Astrocyte (in vitro differentiated cells and primary cell): Measurements from ENCODE around the gene CYP2A13. TPM values are rescaled to one million over a fixed set of nuclear protein-coding genes. Genes with fewer than 3 reads are reported as not detected.
"Not testable (repeated sequence)": the region's sequence is repeated elsewhere in the genome, so short reads cannot be mapped to it uniquely, and the experiment has no call there.

Experiments
- DNase-seq: peaks from one replicate; pipeline ENCODE4 v3.0.0-alpha.2; 2010; ENCODE audit warnings: low read depth
- FAIRE-seq: peaks from 2 replicates; lab custom pipeline; 2011; peaks lifted over from hg19 to GRCh38; lab: Jason Lieb, UNC
- H2AFZ ChIP-seq: 2 replicates; pipeline ENCODE4 v1.6.0; 2012; ENCODE audit warnings: low read depth, low read length, inconsistent platforms
- H3K27ac ChIP-seq: 2 replicates; pipeline ENCODE4 v1.5.1; 2011; ENCODE audit warnings: low read depth, low read length, inconsistent platforms
- H3K27me3 ChIP-seq: 2 replicates; pipeline ENCODE4 v1.6.0; 2011; ENCODE audit warnings: low read length, inconsistent platforms; ENCODE audit not compliant: insufficient read depth
- H3K36me3 ChIP-seq: 2 replicates; pipeline ENCODE4 v1.5.1; 2011; ENCODE audit warnings: low read length, inconsistent platforms; ENCODE audit not compliant: insufficient read depth
- H3K4me1 ChIP-seq: 2 replicates; pipeline ENCODE4 v1.5.1; 2011; ENCODE audit warnings: low read length, inconsistent platforms; ENCODE audit not compliant: insufficient read depth
- H3K4me2 ChIP-seq: 2 replicates; pipeline ENCODE4 v1.6.0; 2012; ENCODE audit warnings: low read length, inconsistent platforms
- H3K4me3 ChIP-seq: 2 replicates; pipeline ENCODE4 v1.5.1; 2011; ENCODE audit warnings: low read depth, mild to moderate bottlenecking, low read length, inconsistent platforms; ENCODE audit not compliant: insufficient read depth
- H3K79me2 ChIP-seq: 2 replicates; pipeline ENCODE4 v1.6.0; 2012; ENCODE audit warnings: mild to moderate bottlenecking, low read length, inconsistent platforms; ENCODE audit not compliant: insufficient read depth
- H3K9ac ChIP-seq: 2 replicates; pipeline ENCODE4 v1.6.0; 2012; ENCODE audit warnings: mild to moderate bottlenecking, low read length, inconsistent platforms
- H3K9me3 ChIP-seq: 2 replicates; pipeline ENCODE4 v1.5.1; 2012; ENCODE audit warnings: low read depth, mild to moderate bottlenecking, low read length, inconsistent platforms; ENCODE audit not compliant: insufficient read depth
- H4K20me1 ChIP-seq: 2 replicates; pipeline ENCODE4 v1.6.0; 2012; ENCODE audit warnings: low read length, inconsistent platforms; ENCODE audit not compliant: insufficient read depth
- H3K27ac Mint-ChIP-seq: one replicate; pipeline ENCODE4 v1.8.0; 2021; ENCODE audit warnings: mild to moderate bottlenecking, mixed read lengths; ENCODE audit not compliant: unreplicated experiment
- H3K27me3 Mint-ChIP-seq: one replicate; pipeline ENCODE4 v1.8.0; 2021; ENCODE audit warnings: low read depth, mixed read lengths; ENCODE audit not compliant: unreplicated experiment
- H3K36me3 Mint-ChIP-seq: one replicate; pipeline ENCODE4 v1.8.0; 2021; ENCODE audit warnings: low read depth, mixed read lengths; ENCODE audit not compliant: unreplicated experiment
- H3K4me1 Mint-ChIP-seq: one replicate; pipeline ENCODE4 v1.8.0; 2021; ENCODE audit warnings: low read depth, mixed read lengths; ENCODE audit not compliant: unreplicated experiment
- H3K4me3 Mint-ChIP-seq: one replicate; pipeline ENCODE4 v1.8.0; 2021; ENCODE audit warnings: mild to moderate bottlenecking, moderate library complexity, mixed read lengths; ENCODE audit not compliant: unreplicated experiment
- H3K9me3 Mint-ChIP-seq: one replicate; pipeline ENCODE4 v1.8.0; 2021; ENCODE audit warnings: mild to moderate bottlenecking, mixed read lengths; ENCODE audit not compliant: unreplicated experiment
- CTCF ChIP-seq: IDR thresholded peaks from 2 replicates; pipeline ENCODE4 v1.5.1; 2011; ENCODE audit warnings: low read depth, mild to moderate bottlenecking, inconsistent platforms, low read length, moderate library complexity; ENCODE audit not compliant: insufficient read depth
- EZH2 ChIP-seq: IDR thresholded peaks from 2 replicates; pipeline ENCODE4 v1.6.1; 2012; ENCODE audit warnings: mild to moderate bottlenecking, low read length, inconsistent platforms; ENCODE audit not compliant: insufficient read depth
- total RNA-seq: library from RNA; stranded (reverse); gene quantifications from 2 replicates; pipeline ENCODE4 v1.2.1, GENCODE V29; 2021

Gene CYP2A13
- total RNA-seq, 1 donor from 2014 or later = not detected

GRCh38 chr19:41096353-41096752, 8.1 kb downstream of the CYP2A13 start:
- Mint-ChIP-seq H3K27ac (no peak overlapping the region), H3K4me3 (no peak overlapping the region), H3K4me1 (no peaks in the 10 kb centered on the region), H3K27me3 (peaks cover 53% of the 10 kb centered on the region), H3K9me3 (peaks cover 21% of the 10 kb centered on the region), H3K36me3 (peaks cover 1% of the 10 kb centered on the region)
- TF ChIP-seq CTCF (no peak), EZH2 (no peak)
- H3K9me3 ChIP-seq = no peaks in the 10 kb centered on the region
- no peak overlapping the region for H3K4me2 ChIP-seq
- H2AFZ ChIP-seq = no peak overlapping the region
- no peak for FAIRE-seq
- no peak overlapping the region for H3K4me3 ChIP-seq
- no peaks in the 10 kb centered on the region for H3K27me3 ChIP-seq
- no peak overlapping the region for H3K27ac ChIP-seq
- no peak overlapping the region for H3K9ac ChIP-seq
- no peaks in the 10 kb centered on the region for H3K4me1 ChIP-seq
- no peaks in the 10 kb centered on the region for H3K79me2 ChIP-seq
- H4K20me1 ChIP-seq = no peaks in the 10 kb centered on the region
- no peak for DNase-seq
- no peaks in the 10 kb centered on the region for H3K36me3 ChIP-seq

GRCh38 chr19:41097302-41097701, 9.1 kb downstream of the CYP2A13 start:
- no peak overlapping the region for H3K9ac ChIP-seq
- Mint-ChIP-seq H3K27me3 (peaks cover 48% of the 10 kb centered on the region), H3K9me3 (peaks cover 28% of the 10 kb centered on the region), H3K4me1 (no peaks in the 10 kb centered on the region), H3K36me3 (peaks cover 1% of the 10 kb centered on the region), H3K4me3 (no peak overlapping the region), H3K27ac (no peak overlapping the region)
- no peak for TF ChIP-seq CTCF
- DNase-seq = no peak
- H3K4me2 ChIP-seq = no peak overlapping the region
- H3K79me2 ChIP-seq = no peaks in the 10 kb centered on the region
- no peaks in the 10 kb centered on the region for H3K36me3 ChIP-seq
- H3K4me3 ChIP-seq = no peak overlapping the region
- no peaks in the 10 kb centered on the region for H3K4me1 ChIP-seq
- H3K27me3 ChIP-seq = no peaks in the 10 kb centered on the region
- no peaks in the 10 kb centered on the region for H3K9me3 ChIP-seq
- H4K20me1 ChIP-seq = no peaks in the 10 kb centered on the region
- no peak for FAIRE-seq
- H3K27ac ChIP-seq = no peak overlapping the region
- H2AFZ ChIP-seq = no peak overlapping the region

- no peak for FAIRE-seq
- H3K79me2 ChIP-seq = no peaks in the 10 kb centered on the region
- no peak overlapping the region for H3K4me3 ChIP-seq
- Mint-ChIP-seq H3K4me3 (no peak overlapping the region), H3K27me3 (peaks cover 35% of the 10 kb centered on the region), H3K27ac (no peak overlapping the region), H3K36me3 (peaks cover 1% of the 10 kb centered on the region), H3K9me3 (peaks cover 31% of the 10 kb centered on the region), H3K4me1 (no peaks in the 10 kb centered on the region)
- H3K4me2 ChIP-seq = no peak overlapping the region
- DNase-seq = no peak
- H3K9me3 ChIP-seq = no peaks in the 10 kb centered on the region
- no peaks in the 10 kb centered on the region for H3K27me3 ChIP-seq
- no peaks in the 10 kb centered on the region for H3K4me1 ChIP-seq
- no peak overlapping the region for H3K9ac ChIP-seq
- no peaks in the 10 kb centered on the region for H4K20me1 ChIP-seq
- H3K36me3 ChIP-seq = no peaks in the 10 kb centered on the region
- no peak overlapping the region for H2AFZ ChIP-seq
- H3K27ac ChIP-seq = no peak overlapping the region
- TF ChIP-seq EZH2 (no peak), CTCF (no peak)
Measured at GRCh38 chr19:41098762-41099161, 10.5 kb downstream of the CYP2A13 start.

GRCh38 chr19:41102210-41102609, 14.0 kb downstream of the CYP2A13 start:
- H3K4me2 ChIP-seq, H3K9ac ChIP-seq, H3K9me3 ChIP-seq, DNase-seq, H3K4me1 ChIP-seq, H3K79me2 ChIP-seq, H3K27ac Mint-ChIP-seq, FAIRE-seq, H3K4me1 Mint-ChIP-seq, H3K36me3 ChIP-seq, H3K36me3 Mint-ChIP-seq, H4K20me1 ChIP-seq, H3K27me3 ChIP-seq, H3K4me3 Mint-ChIP-seq, H2AFZ ChIP-seq, H3K4me3 ChIP-seq, H3K27ac ChIP-seq: not testable (repeated sequence)
- H3K27me3 Mint-ChIP-seq = peaks cover 16% of the 10 kb centered on the region
- H3K9me3 Mint-ChIP-seq = peaks cover 35% of the 10 kb centered on the region
